ENCODE results near the gene CD1B.

Gene CD1B

DNA sequence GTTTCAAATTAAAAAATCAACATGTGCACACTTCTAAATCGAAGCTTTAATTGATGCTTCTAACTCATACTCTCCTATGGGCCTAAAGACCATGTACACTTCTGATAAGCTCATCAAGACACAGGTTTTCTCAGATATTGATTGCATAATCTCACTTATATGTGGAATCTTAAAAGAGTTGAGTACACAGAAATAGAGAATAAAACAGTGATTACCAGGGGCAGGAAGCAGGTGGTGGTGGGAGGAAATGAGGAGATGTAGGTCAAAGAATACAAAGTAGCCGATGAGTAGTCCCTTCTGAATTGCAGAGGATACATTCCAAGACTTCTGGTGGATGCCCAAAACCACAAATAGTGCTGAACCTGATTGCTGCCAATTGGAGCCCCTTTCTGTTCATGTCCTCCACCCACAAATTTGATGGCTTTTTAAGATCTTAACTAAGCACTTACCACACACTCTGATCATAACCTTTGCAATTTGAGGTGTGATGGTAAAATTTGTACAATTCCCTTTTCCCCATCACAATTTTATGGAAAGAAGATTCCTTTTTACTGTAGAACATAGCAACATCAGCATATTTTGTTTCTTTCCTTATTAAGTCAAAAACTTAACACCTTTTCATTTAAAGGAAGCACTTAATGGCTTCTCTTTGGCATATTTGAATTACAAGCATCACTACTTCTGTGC lies 3.3 kb upstream of the CD1B start:
- no peak for ATAC-seq
- Mint-ChIP-seq H3K4me1 (peaks cover 21% of the 10 kb centered on the region), H3K4me3 (no peak overlapping the region), H3K36me3 (peaks cover 6% of the 10 kb centered on the region), H3K27me3 (no peaks in the 10 kb centered on the region), H3K9me3 (peaks cover 6% of the 10 kb centered on the region), H3K27ac (no peak overlapping the region)

DNA sequence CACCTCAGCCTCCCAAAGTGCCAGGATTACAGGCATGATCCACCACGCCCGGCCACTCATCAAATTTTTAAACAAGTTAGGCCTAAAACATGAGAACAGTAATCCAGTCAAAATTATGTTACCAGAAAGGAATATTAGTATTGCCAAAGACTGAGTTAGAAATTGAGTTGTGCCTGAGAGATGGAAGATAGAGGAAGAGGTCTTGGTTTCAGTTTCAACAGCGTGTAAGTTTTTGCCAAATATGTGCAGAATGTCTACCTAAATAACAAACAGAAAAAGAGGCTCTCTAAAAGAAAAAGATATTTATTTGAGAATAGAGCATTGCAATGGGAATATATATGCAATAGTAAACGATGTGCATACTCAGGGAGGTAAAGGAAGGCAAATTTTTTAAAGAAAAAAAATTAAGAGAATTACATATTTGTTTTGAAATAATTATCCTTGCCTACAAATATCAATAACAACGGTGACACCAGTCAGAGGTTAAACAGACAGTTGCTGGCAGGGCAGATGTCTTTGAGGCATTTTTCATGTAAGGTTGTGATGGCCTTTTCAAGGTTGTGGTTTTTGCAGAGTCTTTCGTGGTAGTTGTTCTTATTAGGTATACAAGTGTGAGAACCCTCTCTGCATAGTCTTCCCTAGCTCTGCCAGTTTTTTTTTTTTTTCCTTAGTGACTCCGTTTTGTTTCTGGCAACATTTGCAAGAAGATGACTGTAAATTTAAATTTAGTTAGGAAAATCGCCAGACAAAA lies 2.2 kb upstream of the CD1B start:
- Mint-ChIP-seq H3K36me3 (peaks cover 6% of the 10 kb centered on the region), H3K4me1 (peaks cover 21% of the 10 kb centered on the region), H3K4me3 (peak overlapping the region; percentile 55), H3K27me3 (no peaks in the 10 kb centered on the region), H3K27ac (peak overlapping the region; percentile 31), H3K9me3 (peaks cover 6% of the 10 kb centered on the region)
- no peak for ATAC-seq

DNA sequence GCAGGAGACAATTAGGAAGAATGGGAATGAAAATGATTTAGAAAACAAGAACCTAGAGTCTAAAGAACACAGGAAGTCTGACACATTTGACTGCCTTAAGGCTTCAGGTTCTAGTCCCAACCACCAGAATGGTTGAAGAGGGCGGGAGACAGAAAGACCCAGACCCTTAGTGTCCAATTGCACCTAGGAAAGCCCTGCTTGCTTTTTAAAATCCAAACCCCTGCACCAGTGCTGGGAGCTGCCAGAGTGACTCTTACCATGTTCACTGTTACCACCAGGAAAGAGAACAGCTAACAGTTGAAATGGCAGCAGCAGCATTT lies 265 bp downstream of the CD1B start:
- Mint-ChIP-seq H3K4me1 (peaks cover 21% of the 10 kb centered on the region), H3K27ac (no peak overlapping the region), H3K27me3 (no peaks in the 10 kb centered on the region), H3K36me3 (no peaks in the 10 kb centered on the region), H3K9me3 (no peaks in the 10 kb centered on the region), H3K4me3 (no peak overlapping the region)
- ATAC-seq: no peak

DNA sequence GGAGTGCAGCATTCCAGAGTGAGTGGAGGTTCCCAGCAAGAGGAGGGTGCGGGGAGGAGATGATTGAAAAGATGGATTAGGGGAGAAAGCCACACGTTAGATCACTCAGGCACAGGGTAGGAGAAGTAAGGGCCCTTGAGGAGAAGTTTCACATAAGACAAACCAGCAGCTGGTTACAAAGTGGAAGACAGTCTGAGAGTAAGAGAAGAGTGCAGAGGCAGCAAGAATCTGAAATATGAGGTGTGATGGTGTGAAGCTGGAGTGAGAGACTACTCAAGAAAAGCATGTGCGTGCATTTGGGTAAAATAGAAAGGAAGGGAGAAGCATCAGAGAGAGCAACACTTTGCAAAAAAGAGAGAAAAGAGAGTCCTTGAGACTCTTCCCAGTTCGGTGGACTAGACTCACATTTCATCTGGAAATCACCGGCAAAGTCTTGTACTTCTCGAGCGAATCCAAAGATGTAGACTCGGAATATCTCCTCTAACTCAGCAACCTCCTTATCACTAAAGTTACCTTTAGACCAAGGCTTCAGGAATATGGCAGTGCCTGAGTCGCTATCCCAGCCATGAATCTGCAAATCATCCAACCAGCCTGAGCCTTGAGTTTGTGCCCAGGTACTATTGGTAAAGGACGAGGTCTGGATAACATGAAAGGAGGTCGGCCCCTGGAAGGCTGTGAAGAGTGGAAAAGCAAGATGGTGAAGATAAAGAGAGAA lies 783 bp downstream of the CD1B start:
- Mint-ChIP-seq H3K27me3 (no peaks in the 10 kb centered on the region), H3K4me1 (peaks cover 21% of the 10 kb centered on the region), H3K27ac (no peak overlapping the region), H3K4me3 (no peak overlapping the region), H3K36me3 (no peaks in the 10 kb centered on the region), H3K9me3 (no peaks in the 10 kb centered on the region)
- no peak for ATAC-seq

- Mint-ChIP-seq H3K27ac (no peak overlapping the region), H3K36me3 (no peaks in the 10 kb centered on the region), H3K4me1 (peaks cover 20% of the 10 kb centered on the region), H3K9me3 (no peaks in the 10 kb centered on the region), H3K27me3 (no peaks in the 10 kb centered on the region), H3K4me3 (no peak overlapping the region)
- ATAC-seq: no peak
These were observed 1.6 kb downstream of the CD1B start for GRCh38 chr1:158329733-158330132.

DNA sequence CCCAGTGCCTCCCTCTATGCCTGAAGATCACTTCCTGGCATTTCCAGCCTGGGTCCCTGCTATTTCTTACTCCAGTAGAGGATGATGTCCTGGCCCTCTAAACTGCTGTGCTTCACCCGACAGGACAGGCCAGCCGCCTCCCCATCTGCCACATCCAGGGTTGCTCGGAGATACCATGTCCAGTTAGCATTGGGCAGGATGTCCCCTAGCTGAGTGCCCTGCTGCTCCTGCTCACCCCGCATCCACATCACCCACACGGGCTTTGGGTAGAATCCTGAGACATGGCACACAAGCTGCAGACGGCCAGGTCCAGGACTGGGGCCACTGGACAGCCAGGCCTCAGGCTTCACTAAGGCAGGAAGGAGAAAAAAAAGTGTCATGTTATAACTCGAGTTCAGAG lies 2.0 kb downstream of the CD1B start:
- H3K27me3 Mint-ChIP-seq: no peaks in the 10 kb centered on the region
- ATAC-seq: no peak
- H3K27ac Mint-ChIP-seq: no peak overlapping the region
- H3K4me3 Mint-ChIP-seq: no peak overlapping the region
- no peaks in the 10 kb centered on the region for H3K36me3 Mint-ChIP-seq
- H3K9me3 Mint-ChIP-seq: no peaks in the 10 kb centered on the region
- H3K4me1 Mint-ChIP-seq: peaks cover 20% of the 10 kb centered on the region

GRCh38 chr1:158328426-158328825 lies 2.9 kb downstream of the CD1B start:
- H3K36me3 Mint-ChIP-seq: peaks cover under 1% of the 10 kb centered on the region
- no peaks in the 10 kb centered on the region for H3K9me3 Mint-ChIP-seq
- no peak for ATAC-seq
- H3K4me3 Mint-ChIP-seq: no peak overlapping the region
- H3K27me3 Mint-ChIP-seq: no peaks in the 10 kb centered on the region
- peaks cover 16% of the 10 kb centered on the region for H3K4me1 Mint-ChIP-seq
- H3K27ac Mint-ChIP-seq: no peak overlapping the region

- Mint-ChIP-seq H3K4me3 (no peak overlapping the region), H3K36me3 (peaks cover 10% of the 10 kb centered on the region), H3K9me3 (peaks cover 8% of the 10 kb centered on the region), H3K27me3 (no peaks in the 10 kb centered on the region), H3K27ac (no peak overlapping the region), H3K4me1 (peaks cover 22% of the 10 kb centered on the region)
- no peak for ATAC-seq
These were observed 3.9 kb downstream of the CD1B start for GRCh38 chr1:158327481-158327880.

GRCh38 chr1:158324395-158324794 lies 6.9 kb downstream of the CD1B start:
- Mint-ChIP-seq H3K4me1 (peaks cover 35% of the 10 kb centered on the region), H3K9me3 (peaks cover 9% of the 10 kb centered on the region), H3K27ac (peak overlapping the region; percentile 74), H3K36me3 (peaks cover 12% of the 10 kb centered on the region), H3K4me3 (peak overlapping the region; percentile 38), H3K27me3 (no peaks in the 10 kb centered on the region)
- ATAC-seq: peak; percentile 80

DNA sequence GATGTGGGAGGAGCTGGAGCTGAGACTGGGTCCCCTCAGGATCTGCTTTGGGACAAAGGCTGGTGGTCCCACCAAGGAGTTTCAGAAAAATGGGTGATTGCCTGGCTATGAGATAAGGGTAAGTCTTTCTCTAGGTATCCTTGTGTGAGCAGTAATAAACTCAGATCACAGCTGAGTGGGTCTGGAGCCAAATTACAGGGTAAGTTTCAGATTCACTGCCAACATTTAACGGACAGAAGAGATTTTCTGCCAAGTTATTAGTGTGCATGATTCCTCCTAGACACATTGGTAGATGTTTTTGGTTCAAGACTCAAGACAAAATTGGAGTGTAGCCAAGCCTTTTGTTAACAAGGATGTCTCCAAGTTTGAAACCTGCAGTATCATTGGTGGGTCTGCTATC lies 7.5 kb downstream of the CD1B start:
- H3K27ac Mint-ChIP-seq: peak overlapping the region; percentile 74
- H3K4me1 Mint-ChIP-seq: peaks cover 38% of the 10 kb centered on the region
- peaks cover 16% of the 10 kb centered on the region for H3K36me3 Mint-ChIP-seq
- H3K9me3 Mint-ChIP-seq: peaks cover 11% of the 10 kb centered on the region
- ATAC-seq: no peak
- no peak overlapping the region for H3K4me3 Mint-ChIP-seq
- no peaks in the 10 kb centered on the region for H3K27me3 Mint-ChIP-seq

- peaks cover 7% of the 10 kb centered on the region for H3K36me3 Mint-ChIP-seq
- no peak overlapping the region for H3K27ac Mint-ChIP-seq
- peaks cover 18% of the 10 kb centered on the region for H3K4me1 Mint-ChIP-seq
- no peak for ATAC-seq
- no peaks in the 10 kb centered on the region for H3K27me3 Mint-ChIP-seq
- H3K4me3 Mint-ChIP-seq: no peak overlapping the region
- H3K9me3 Mint-ChIP-seq: peaks cover 9% of the 10 kb centered on the region
These were observed 20.3 kb downstream of the CD1B start for GRCh38 chr1:158311066-158311465.

DNA sequence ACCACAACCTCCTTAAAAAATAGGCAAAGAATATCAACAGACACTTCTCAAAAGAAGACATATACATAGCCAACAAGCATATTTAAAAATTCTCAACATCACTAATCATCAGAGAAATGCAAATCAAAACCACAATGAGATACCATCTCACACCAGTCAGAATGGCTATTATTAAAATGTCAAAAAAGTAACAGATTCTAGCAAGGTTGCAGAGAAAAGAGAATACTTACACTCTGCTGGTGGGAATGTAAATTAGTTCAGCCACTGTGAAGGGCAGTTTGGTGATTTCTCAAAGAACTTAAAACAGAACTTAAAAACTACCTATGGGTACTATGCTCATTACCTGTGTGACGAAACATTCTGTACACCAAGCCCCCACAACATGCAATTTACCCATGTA lies 20.7 kb downstream of the CD1B start:
- Mint-ChIP-seq H3K27me3 (no peaks in the 10 kb centered on the region), H3K27ac (no peak overlapping the region), H3K4me1 (peaks cover 18% of the 10 kb centered on the region), H3K36me3 (peaks cover 7% of the 10 kb centered on the region), H3K4me3 (no peak overlapping the region), H3K9me3 (peaks cover 9% of the 10 kb centered on the region)
- no peak for ATAC-seq

- H3K27ac Mint-ChIP-seq: no peak overlapping the region
- no peaks in the 10 kb centered on the region for H3K27me3 Mint-ChIP-seq
- H3K9me3 Mint-ChIP-seq: peaks cover 11% of the 10 kb centered on the region
- H3K4me3 Mint-ChIP-seq: no peak overlapping the region
- no peaks in the 10 kb centered on the region for H3K4me1 Mint-ChIP-seq
- ATAC-seq: no peak
- H3K36me3 Mint-ChIP-seq: peaks cover 21% of the 10 kb centered on the region
These were observed 35.5 kb downstream of the CD1B start for GRCh38 chr1:158295791-158296190.

DNA sequence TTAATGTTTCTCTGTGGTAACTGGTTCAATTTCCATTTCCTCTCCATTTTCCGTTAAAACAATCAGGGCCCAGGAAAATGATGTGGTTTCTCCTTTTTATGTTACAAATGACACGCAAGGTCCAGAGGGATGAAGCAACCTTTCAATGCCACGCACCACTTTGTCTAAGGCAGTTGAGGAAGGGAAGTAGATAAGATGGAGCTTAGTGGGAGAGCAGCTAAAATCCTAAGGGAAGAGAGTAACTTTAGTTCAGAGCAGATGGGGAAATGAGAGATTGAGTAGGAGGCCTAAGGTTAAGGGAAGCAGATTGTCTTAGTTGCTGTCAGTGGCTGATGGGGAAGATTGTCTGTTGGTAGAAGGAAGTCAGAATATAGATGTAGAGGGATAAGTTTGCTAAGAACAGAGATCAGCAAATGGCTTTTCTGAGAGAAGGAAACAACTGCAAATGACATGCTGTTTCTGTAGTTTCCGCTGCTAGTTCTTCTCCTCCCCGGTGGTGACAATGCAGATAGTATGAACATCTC lies 40.9 kb downstream of the CD1B start:
- Mint-ChIP-seq H3K4me3 (no peak overlapping the region), H3K27ac (no peak overlapping the region), H3K9me3 (no peaks in the 10 kb centered on the region), H3K27me3 (no peaks in the 10 kb centered on the region), H3K36me3 (no peaks in the 10 kb centered on the region), H3K4me1 (peaks cover 27% of the 10 kb centered on the region)
- no peak for ATAC-seq

- H3K4me1 Mint-ChIP-seq: peaks cover 32% of the 10 kb centered on the region
- no peak within 1 kb of the TSS for H3K27ac Mint-ChIP-seq
- H3K27me3 Mint-ChIP-seq: no peaks in the 10 kb centered on the region
- H3K4me3 Mint-ChIP-seq: no peak within 1 kb of the TSS
- no peak for ATAC-seq
- H3K9me3 Mint-ChIP-seq: no peaks in the 10 kb centered on the region
- H3K36me3 Mint-ChIP-seq: no peaks in the 10 kb centered on the region
These were observed 41.5 kb downstream of the CD1B start, which contains the start of gene CD1C for GRCh38 chr1:158289811-158290210. TSS of gene CD1C (plus strand) at chr1:158289923. CDS start at chr1:158290065, 142 bp downstream.

Measured in stimulated activated memory B cell treated with anti-CD40 and anti-IgM and Interleukin-4, amounts not matched to agents 10 μg/mL and 1 μg/mL and 100 μg/mL, for 72 hours (primary cell).